A673 (cell line): Measurements from ENCODE around the gene TMEM184B.

Source experiments
- CTCF ChIP-seq: fragments of 300-800, 200-600 bp; sonication (generic); conservative IDR thresholded peaks from 2 replicates; pipeline ENCODE4 v1.5.1; 2017; ENCODE audit warnings: low read depth, mild to moderate bottlenecking, antibody characterized with exemption, low read length, moderate library complexity, mixed read lengths
- EZH2 ChIP-seq: fragments of 200-600 bp; sonication (generic); IDR thresholded peaks from 2 replicates; pipeline ENCODE4 v1.6.1; 2017; ENCODE audit warnings: borderline replicate concordance, low read depth, mild to moderate bottlenecking, mixed read lengths, antibody characterized with exemption, low read length; ENCODE audit not compliant: poor library complexity, severe bottlenecking

DNA sequence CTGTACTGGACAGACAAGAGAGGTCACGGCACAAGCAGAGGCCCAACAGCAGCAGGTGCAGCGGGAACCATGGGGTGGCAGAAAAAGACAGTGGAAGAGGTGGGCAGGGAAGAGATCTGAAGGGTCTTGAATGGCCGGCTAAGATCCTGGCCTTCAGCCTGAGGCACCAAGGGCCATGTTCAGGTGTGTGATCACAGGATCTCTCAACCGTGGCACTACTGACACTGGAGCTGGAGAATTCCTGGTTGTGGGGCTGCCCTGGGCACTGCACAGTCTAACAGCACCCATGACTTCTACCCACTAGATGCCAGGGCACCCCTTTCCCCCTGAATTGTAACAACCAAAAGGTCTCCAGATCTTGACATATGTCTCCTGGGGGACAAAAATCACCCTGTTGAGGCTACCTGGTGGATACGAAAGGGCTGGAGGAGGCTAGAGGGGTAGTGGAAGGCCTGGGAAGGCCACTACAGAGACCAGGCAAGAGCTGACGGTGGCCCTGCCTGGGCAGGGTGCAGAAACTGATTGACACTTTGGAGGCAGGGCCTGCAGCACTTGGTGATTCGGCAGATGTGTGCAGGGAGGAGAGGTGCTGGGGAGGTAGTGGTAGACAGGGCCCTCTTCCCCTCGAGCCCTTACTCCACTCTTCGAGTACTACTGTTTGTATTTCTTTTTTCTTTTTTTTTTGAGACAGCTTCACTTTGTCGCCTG is 36.1 kb upstream of the TMEM184B start:
- TF ChIP-seq CTCF = no peak
- no peak for TF ChIP-seq EZH2
